Mammary epithelial cell (primary cell): Measurements from ENCODE around the gene MID1.

Source experiments
- CTCF ChIP-seq, 2 donors: IDR thresholded peaks in 1 of 2; conservative IDR thresholded peaks in 1 of 2; 2 replicates each; pipeline ENCODE4 v1.5.1; 2011 to 2012; ENCODE audit warnings: inconsistent platforms in 2 of 2, low read length in 2 of 2, mild to moderate bottlenecking in 2 of 2, control low read depth in 1 of 2, low read depth in 1 of 2; ENCODE audit not compliant: insufficient read depth in 1 of 2; ENCODE audit errors: extremely low read depth in 1 of 2
- EZH2 ChIP-seq: IDR thresholded peaks from 2 replicates; pipeline ENCODE4 v1.6.1; 2012; ENCODE audit warnings: low read length, inconsistent platforms, borderline replicate concordance

GRCh38 chrX:10485326-10485725, 135.1 kb downstream of the MID1 start:
- no peak for TF ChIP-seq CTCF (conservative IDR thresholded peaks at IDR 0.05 in 1 of 2, IDR thresholded peaks at IDR 0.05 in 1 of 2; ENCODE audit: extremely low read depth in 1 of 2, insufficient read depth in 1 of 2, low read depth in 1 of 2, low read length in 2 of 2)
- no peak for TF ChIP-seq EZH2
